RWPE1 (cell line): ENCODE data around the gene CCSER2.
A peak's percentile ranks its signal among the peaks of the same experiment; 100 is the strongest.

Experiments used
- CTCF ChIA-PET: fragments of 350-600 bp; sonication (Branson Sonifier 250); formaldehyde crosslinking; extraction: SDS; loops from one replicate; lab custom pipeline; 2021; lab: Yijun Ruan, JAX
- POLR2A ChIA-PET: fragments of 400-600 bp; formaldehyde crosslinking; extraction: SDS; loops from one replicate; lab custom pipeline; 2020; ENCODE audit warnings: antibody characterized with exemption; ENCODE audit not compliant: low non-redundant PET; lab: Yijun Ruan, JAX
- DNase-seq: peaks from one replicate; pipeline ENCODE4 v3.0.0; 2012; ENCODE audit warnings: low spot score
- H3K27ac ChIP-seq: fragments of 450-650 bp; 2 replicates; pipeline ENCODE4 v1.5.1; 2017
- CTCF ChIP-seq: fragments of 450-650 bp; conservative IDR thresholded peaks from 2 replicates; pipeline ENCODE4 v1.5.1; 2017; ENCODE audit warnings: low read depth, mild to moderate bottlenecking

The CCSER2 gene

DNA sequence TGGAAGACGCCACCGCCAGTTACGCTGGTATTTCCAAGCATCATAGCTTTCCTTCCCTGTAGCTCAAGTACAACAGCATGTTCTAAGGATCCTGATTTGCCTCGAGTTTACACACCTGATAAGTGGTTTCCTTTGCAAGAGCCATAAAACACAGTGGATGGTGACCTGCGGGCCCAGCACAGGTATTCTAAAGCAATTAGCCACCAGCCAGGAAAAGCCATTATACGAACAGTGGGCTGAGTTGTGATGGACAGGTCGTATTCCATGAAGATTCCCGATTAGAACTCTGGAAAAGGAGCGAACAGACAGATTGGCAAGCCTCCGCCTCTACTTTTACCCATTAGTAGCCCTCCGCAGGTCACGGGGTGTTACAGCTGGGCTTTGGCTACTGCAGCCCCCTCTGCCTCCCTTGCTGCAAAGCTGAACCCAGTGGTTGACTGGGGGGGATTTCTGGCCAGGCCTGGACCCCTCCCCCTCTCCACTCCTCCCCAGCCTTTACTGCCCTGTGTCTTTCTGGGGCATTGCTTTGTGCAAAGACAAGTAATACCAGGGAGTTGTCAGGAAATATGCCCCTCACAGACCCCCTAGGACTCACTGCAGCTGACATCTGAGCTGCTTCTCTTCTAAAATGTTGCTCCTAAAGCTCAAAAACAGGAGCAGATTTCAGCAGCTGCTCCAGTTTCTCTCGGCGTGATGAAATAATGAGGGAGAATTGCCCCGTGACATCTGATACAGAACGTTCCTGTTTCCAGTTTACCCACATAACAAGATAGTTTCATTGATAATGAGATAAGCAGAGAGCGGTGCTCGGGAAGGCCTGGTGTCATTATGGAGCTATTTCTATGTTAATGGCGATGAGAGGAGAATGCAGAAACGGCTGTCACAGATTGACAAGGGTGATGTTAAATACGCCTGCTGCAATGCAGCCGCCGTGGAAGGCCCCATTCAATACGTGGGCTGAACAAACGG lies 214.4 kb downstream of the CCSER2 start:
- no peak for DNase-seq
- H3K27ac ChIP-seq = no peak overlapping the region
- ChIA-PET POLR2A (no interaction called here), CTCF (interaction anchor here (0.5 to 1.2 kb wide), 5 partner anchors 48 to 278 kb away, joined by 3 read pairs; no protein-coding TSS in a partner anchor)
- TF ChIP-seq CTCF = no peak

DNA sequence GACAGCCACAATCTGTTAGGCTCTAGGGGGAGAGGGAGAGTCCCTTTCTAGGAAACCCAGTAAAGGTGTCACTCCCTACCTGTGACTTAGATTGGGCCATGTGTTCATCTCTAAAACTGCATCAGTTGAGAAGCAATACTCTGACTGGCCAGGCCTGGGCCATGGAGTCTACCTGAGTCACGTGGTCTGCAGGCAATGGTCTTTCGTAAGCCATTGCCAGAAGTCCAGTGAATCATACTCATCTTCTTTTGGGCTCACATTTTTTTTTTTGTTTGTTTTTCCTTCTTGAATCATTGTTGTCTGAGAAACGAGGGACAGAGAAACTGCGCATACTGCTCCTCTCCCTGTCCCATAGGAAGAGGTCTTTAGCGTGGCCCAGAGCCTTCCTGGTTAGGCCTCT lies 215.6 kb downstream of the CCSER2 start:
- ChIA-PET POLR2A (no interaction called here), CTCF (interaction anchor here (0.6 kb wide), 1 partner anchor 123 kb away, joined by 3 read pairs; no protein-coding TSS in a partner anchor)
- no peak overlapping the region for H3K27ac ChIP-seq
- no peak for TF ChIP-seq CTCF
- DNase-seq = peak; percentile 39

DNA sequence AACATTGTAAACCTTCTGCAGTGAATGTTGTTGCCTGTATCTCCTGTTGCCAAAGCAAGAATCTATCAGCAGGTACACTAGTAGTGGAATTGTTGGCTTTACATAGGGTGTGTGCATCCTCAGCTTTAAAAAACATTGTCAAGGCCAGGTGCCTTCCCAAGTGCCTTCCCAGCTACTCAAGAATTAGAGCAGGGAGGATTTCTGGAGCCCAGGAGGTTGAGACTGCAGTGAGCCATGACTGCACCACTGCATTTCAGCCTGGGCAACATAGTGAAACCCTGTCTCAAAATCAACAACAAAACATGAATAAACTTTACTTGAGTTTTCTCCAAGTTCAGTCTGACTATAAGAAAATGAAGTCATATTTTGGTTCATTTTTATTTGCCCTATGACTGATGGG lies 217.3 kb downstream of the CCSER2 start:
- H3K27ac ChIP-seq = no peak overlapping the region
- ChIA-PET CTCF (no interaction called here), POLR2A (no interaction called here)
- no peak for DNase-seq
- TF ChIP-seq CTCF = no peak

DNA sequence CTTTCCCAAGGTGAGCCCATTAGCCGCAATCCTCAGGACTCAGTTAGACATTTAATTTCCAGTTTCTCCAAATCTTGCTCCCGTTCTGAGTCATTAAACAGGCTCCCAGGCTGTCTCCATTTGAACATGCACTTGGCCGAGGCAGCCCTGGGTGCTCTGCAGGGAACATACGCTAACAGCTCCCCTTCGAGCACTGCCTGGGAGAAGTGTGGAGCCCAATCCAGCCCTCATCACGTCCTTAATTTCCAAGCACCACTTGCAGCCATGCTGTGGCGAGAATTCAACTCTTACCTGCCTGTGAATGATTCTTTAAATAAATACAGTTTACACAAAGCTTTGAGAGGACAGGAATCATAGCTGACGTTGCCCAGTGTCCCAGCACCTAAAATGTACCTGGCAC lies 218.2 kb downstream of the CCSER2 start:
- TF ChIP-seq CTCF = no peak
- no peak for DNase-seq
- no peak overlapping the region for H3K27ac ChIP-seq
- ChIA-PET CTCF (no interaction called here), POLR2A (no interaction called here)

GRCh38 chr10:84547616-84548015 lies 219.2 kb downstream of the CCSER2 start:
- no peak for TF ChIP-seq CTCF
- ChIA-PET POLR2A (no interaction called here), CTCF (interaction anchor here (0.7 kb wide), 1 partner anchor 306 kb away, joined by 3 read pairs; no protein-coding TSS in a partner anchor)
- H3K27ac ChIP-seq = no peak overlapping the region
- no peak for DNase-seq

GRCh38 chr10:84548869-84549268 lies 220.5 kb downstream of the CCSER2 start:
- no peak for TF ChIP-seq CTCF
- no peak overlapping the region for H3K27ac ChIP-seq
- ChIA-PET POLR2A (no interaction called here), CTCF (interaction anchor here (0.5 kb wide), 1 partner anchor 1590 kb away, joined by 6 read pairs; no protein-coding TSS in a partner anchor)
- no peak for DNase-seq
